Activated CD8-positive, alpha-beta memory T cell treated with anti-CD3 and anti-CD28 coated beads for 4 hours (primary cell): ENCODE measurements around the gene CD36.
"Not testable (repeated sequence)": the region's sequence is repeated elsewhere in the genome, so short reads cannot be mapped to it uniquely, and the experiment has no call there.

ENCODE experiments used
- DNase-seq, 2 donors: peaks; one replicate each; pipeline ENCODE4 v3.0.0-alpha.2; 2020; ENCODE audit warnings: low read depth in 2 of 2

Gene CD36

GRCh38 chr7:80653244-80653643, 14.8 kb downstream of the CD36 start:
- no peak for DNase-seq

DNA sequence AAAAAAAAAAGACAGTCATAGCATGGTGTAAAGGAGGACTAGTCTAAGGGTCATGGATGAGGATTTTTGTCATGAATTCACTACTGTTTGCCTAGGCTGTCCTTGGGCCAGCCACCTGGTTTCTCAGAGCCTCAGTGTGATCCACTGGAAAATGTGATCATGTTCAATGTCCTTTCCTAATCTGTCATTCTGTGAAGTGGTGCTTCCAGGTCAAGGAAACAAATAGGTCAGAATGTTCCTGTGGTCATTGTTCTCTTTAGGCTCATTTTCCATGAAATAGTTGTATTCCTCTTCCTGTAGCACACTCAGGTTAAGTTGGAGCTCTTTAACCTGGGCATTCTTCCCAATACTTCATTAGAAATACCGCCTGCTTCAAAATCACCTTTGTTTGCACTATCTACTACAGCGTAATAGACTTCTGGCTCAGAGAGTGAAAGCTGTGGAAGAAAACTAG, 16.5 kb downstream of the CD36 start:
- DNase-seq: no peak

- no peak for DNase-seq
Observed at GRCh38 chr7:80656029-80656428, 17.6 kb downstream of the CD36 start.

DNA sequence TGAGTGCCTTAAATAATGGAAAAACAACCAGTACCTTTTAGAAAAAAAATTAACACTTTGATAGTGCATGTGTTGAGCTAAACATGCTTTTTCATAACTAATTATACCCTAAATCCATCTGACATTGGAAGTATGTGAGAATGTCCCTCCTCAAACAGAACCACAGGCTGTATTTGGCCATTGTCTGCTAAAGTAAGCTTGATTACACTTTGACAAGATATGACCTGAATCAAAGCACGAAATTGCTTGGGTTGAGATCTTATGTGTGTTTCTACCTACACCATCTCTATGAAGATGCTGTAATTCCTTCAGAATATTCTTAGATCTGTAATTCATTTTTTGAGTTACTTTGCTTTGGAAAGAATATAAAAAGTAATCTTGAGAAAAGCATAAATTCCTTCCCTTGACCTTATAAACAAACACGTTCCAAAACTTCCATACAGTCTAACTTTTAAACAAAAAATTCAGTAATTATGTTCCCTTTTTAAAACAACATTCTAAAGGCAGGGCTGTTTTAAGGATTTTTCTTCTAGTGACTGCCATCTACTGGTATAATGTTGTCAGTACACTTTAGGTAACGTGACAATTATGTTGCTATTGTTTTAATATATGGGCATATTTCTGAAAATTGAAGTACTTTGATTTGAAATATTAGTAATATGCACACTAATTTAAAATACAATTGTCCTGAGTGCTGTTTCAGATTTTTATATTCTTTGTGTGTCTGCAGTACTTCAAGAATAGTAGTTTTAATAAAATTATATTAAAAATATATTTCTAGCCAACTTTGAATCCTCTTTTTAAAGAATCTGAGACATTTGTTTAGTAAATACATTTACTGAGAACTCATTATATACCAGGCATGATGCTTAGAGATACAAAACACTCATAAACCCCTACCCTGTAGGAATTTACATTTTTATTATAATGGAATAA, 20.9 kb downstream of the CD36 start:
- no peak for DNase-seq

GRCh38 chr7:80660939-80661338, 22.5 kb downstream of the CD36 start:
- DNase-seq: no peak

- DNase-seq: no peak
Observed at GRCh38 chr7:80661729-80662128, 23.3 kb downstream of the CD36 start.

GRCh38 chr7:80662252-80662651, 23.8 kb downstream of the CD36 start:
- DNase-seq: no peak

DNA sequence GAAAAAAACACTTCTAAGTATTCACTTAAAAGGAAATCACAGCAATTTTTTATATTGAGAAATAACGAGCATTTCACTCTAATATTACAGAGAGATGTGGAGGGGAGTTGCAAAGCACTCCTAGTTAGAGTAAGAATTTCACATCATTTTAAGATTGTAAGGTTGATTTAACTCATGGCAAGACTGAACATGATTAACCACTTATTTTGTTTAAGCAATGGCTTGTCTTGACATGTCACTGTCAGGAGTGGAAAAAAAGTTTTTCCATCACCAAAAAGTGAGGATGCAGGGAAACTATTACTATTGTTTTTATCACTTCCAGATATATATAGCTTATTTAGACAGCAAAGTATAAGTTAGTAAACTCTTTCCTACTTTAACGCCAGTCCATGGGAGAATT, 27.1 kb downstream of the CD36 start:
- no peak for DNase-seq

DNA sequence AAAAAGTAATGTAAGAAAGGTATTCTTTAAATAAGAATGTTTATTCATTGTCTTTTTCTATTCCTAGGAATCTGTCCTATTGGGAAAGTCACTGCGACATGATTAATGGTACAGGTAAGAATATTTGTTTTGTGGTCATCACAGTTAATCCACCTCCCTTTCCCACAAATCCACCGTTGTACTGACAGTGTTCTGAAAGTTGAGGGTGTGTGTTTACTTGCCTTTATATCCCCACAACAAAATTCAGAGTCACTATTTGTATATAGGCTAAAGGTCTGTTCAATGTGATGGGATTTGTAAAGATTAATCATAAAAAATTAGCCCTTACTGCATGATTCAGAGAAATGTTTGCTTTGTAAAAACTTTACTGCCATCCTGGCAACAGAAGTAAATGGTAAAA, 27.9 kb downstream of the CD36 start:
- no peak for DNase-seq

- DNase-seq: not testable (repeated sequence)
Observed at GRCh38 chr7:80669367-80669766, 30.9 kb downstream of the CD36 start.

- DNase-seq: no peak
Observed at GRCh38 chr7:80671744-80672143, 33.3 kb downstream of the CD36 start.

GRCh38 chr7:80675090-80675489, 36.6 kb downstream of the CD36 start:
- no peak for DNase-seq

DNA sequence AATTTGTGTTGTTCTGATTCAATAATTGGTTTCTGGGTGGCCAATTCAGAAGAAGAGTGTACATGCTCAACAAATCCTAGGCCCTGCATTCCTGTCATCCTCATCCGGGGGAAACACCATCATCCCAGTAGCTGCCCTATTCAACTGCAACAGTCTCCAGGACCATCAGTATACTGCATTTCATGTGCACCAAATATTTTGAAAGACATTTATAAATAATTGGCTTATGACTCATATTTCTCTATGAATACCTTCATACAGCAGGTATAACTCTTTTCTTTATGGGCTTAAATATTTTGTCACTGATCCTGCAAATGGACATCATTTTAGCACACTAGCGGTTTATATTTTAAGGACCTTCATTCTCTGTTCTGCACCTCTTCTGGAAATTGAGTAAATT, 38.0 kb downstream of the CD36 start:
- DNase-seq: no peak

GRCh38 chr7:80677629-80678028, 39.2 kb downstream of the CD36 start:
- DNase-seq: no peak

DNA sequence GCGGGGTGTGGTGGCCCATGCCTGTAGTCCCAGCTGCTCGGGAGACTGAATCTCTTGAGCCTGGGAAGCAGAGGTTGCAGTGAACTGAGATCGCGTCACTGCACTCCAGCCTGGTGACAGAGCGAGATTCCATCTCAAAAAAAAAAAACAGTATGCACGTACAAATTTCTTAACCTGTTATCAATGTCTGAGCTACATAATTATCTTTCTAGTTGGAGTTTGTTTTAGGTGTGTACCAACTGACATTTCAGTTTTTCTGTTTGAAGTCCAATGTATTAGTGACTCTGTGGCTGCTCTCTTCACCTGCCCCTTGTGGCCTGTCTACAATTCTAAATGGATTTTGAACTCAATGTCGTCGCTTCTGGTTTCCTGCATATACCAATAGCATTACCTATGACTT, 40.3 kb downstream of the CD36 start:
- no peak for DNase-seq

- DNase-seq: no peak
Observed at GRCh38 chr7:80679921-80680907, 41.8 kb downstream of the CD36 start.

- DNase-seq: no peak
Observed at GRCh38 chr7:80681272-80681885, 42.9 kb downstream of the CD36 start.

DNA sequence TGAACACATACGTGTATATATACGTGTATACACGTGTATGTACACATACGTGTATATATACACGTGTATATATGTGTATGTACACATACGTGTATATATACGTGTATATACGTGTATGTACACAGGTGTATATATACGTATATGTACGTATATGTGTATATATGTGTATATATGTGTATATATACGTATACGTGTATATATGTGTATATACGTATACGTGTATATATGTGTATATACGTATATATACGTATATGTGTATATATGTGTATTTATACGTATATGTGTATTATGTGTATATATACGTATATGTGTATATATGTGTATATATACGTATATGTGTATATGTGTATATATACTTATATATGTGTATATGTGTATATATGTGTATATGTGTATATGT, 44.3 kb downstream of the CD36 start:
- DNase-seq: no peak

GRCh38 chr7:80686576-80686975, 48.1 kb downstream of the CD36 start:
- no peak for DNase-seq

GRCh38 chr7:80699045-80699638, 60.7 kb downstream of the CD36 start:
- no peak for DNase-seq

DNA sequence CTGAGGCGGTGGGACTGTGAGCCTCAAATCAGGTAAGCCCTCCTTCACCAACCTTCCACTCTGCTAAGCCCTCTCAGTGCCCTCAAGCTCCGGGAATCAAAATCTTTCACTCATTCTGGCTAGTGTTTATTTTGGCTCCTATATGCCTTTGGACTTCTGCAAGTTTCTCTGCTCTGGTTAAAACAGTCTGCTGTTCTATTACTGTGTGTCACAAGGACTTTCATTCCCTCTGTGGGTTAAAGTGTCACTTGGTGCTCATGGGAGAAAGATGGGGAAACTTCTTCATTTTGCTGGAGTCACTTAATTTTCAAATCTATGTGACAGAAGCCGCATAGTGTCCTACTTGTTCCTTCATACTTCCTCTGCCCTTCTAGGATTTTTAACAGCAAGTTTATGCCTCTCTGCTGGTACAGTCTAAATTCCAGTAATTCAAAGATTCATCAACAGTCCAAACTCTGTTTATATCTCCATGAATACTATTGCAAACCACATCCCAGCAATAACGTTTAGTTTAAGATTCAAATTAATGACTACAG, 61.3 kb downstream of the CD36 start:
- no peak for DNase-seq
